A549 (cell line): ENCODE results near the gene HPGD. TPM values are rescaled to one million over a fixed set of nuclear protein-coding genes. Genes with fewer than 3 reads are reported as not detected.

Experiments
- ATAC-seq, 2 experiments: fragments of 200-7000 bp in 1 of 2; fragments of >200 bp in 1 of 2; cut with Nextera tagmentation in 1 of 2; cut with Tn5 transposase in 1 of 2; 3 replicates each; pipeline versions ENCODE4 v1.8.0 to v1.9.1; 2018 to 2020; ENCODE audit warnings: mild to moderate bottlenecking in 1 of 2, moderate library complexity in 1 of 2
- CTCF ChIA-PET: fragments of 300-600 bp; sonication (Branson Sonifier 250); formaldehyde crosslinking; extraction: SDS; loops from one replicate; lab custom pipeline; 2021; ENCODE audit warnings: antibody characterized with exemption, inconsistent platforms; lab: Yijun Ruan, JAX
- POLR2A ChIA-PET: fragments of 350-600 bp; formaldehyde crosslinking; extraction: SDS; loops from one replicate; lab custom pipeline; 2021; ENCODE audit warnings: antibody characterized with exemption, inconsistent platforms; lab: Yijun Ruan, JAX
- DNase-seq, 2 experiments: peaks; one replicate each; pipeline versions ENCODE4 v3.0.0 to v3.0.0-alpha.2; 2011 to 2016; ENCODE audit warnings: low read depth in 1 of 2, low spot score in 1 of 2
- FAIRE-seq: peaks from 2 replicates; lab custom pipeline; 2011; peaks lifted over from hg19 to GRCh38; lab: Jason Lieb, UNC
- H3K27ac ChIP-seq, 2 experiments: fragments of >200 bp; sonication (Bioruptor Twin); formaldehyde crosslinking; 3 replicates each; pipeline ENCODE4 v1.5.1; 2016 to 2017
- H3K4me1 ChIP-seq: fragments of >200 bp; sonication (Bioruptor Twin); formaldehyde crosslinking; 3 replicates; pipeline ENCODE4 v1.6.1; 2016
- H3K4me2 ChIP-seq: fragments of >200 bp; sonication (Bioruptor Twin); formaldehyde crosslinking; 3 replicates; pipeline ENCODE4 v1.6.1; 2016
- H3K4me3 ChIP-seq: fragments of >200 bp; sonication (Bioruptor Twin); formaldehyde crosslinking; 3 replicates; pipeline ENCODE4 v1.5.1; 2016
- H3K9me3 ChIP-seq: fragments of >200 bp; sonication (Bioruptor Twin); formaldehyde crosslinking; 3 replicates; pipeline ENCODE4 v1.6.1; 2016
- BHLHE40 ChIP-seq: IDR thresholded peaks from 2 replicates; pipeline ENCODE4 v1.6.1; 2012; ENCODE audit warnings: low read depth, low read length, inconsistent platforms
- CBX8 ChIP-seq: fragments of 200-600 bp; sonication (generic); IDR thresholded peaks from 2 replicates; pipeline ENCODE4 v1.6.1; 2016
- CHD2 ChIP-seq: fragments of 150-350 bp; IDR thresholded peaks from 2 replicates; pipeline ENCODE4 v1.6.1; 2014; ENCODE audit warnings: low read length; ENCODE audit not compliant: partially characterized antibody
- CHD4 ChIP-seq: fragments of 200-600 bp; sonication (generic); IDR thresholded peaks from 2 replicates; pipeline ENCODE4 v1.6.1; 2016; ENCODE audit warnings: antibody characterized with exemption, mild to moderate bottlenecking, borderline replicate concordance
- ESRRA ChIP-seq: fragments of 150-350 bp; IDR thresholded peaks from 2 replicates; pipeline ENCODE4 v1.6.1; 2014; ENCODE audit warnings: mild to moderate bottlenecking, low read length, borderline replicate concordance
- GATA3 ChIP-seq: IDR thresholded peaks from 2 replicates; pipeline ENCODE4 v1.6.1; 2012; ENCODE audit warnings: borderline replicate concordance
- HEYL ChIP-seq: fragments of 250-450 bp; sonication (Bioruptor Pico); IDR thresholded peaks from 2 replicates; pipeline ENCODE4 v1.8.0; 2021; ENCODE audit warnings: mild to moderate bottlenecking, moderate library complexity
- HOXB13 ChIP-seq: fragments of 250-450 bp; sonication (Bioruptor Pico); IDR thresholded peaks from 2 replicates; pipeline ENCODE4 v1.5.0; 2020; ENCODE audit warnings: low read depth, mild to moderate bottlenecking, moderate library complexity
- HOXB5 ChIP-seq: fragments of 250-450 bp; sonication (Bioruptor Pico); IDR thresholded peaks from 2 replicates; pipeline ENCODE4 v1.5.0; 2020; ENCODE audit warnings: mild to moderate bottlenecking, moderate library complexity
- JUN ChIP-seq, 2 experiments: fragments of >200 bp; sonication (Bioruptor Twin); formaldehyde crosslinking; IDR thresholded peaks; 2 replicates in 1 of 2; 3 replicates in 1 of 2; pipeline ENCODE4 v1.6.1; 2016 to 2017
- JUNB ChIP-seq: fragments of >200 bp; sonication (Bioruptor Twin); formaldehyde crosslinking; IDR thresholded peaks from 2 replicates; pipeline ENCODE4 v1.6.1; 2016
- KDM1A ChIP-seq: fragments of 200-600 bp; sonication (generic); IDR thresholded peaks from 2 replicates; pipeline ENCODE4 v1.6.1; 2016; ENCODE audit warnings: low read depth, mild to moderate bottlenecking
- KDM5A ChIP-seq: fragments of 200-600 bp; sonication (generic); IDR thresholded peaks from 2 replicates; pipeline ENCODE4 v1.6.1; 2016; ENCODE audit warnings: antibody characterized with exemption, mild to moderate bottlenecking
- MYC ChIP-seq: IDR thresholded peaks from 2 replicates; pipeline ENCODE4 v1.6.1; 2012; ENCODE audit warnings: mild to moderate bottlenecking, inconsistent platforms, low read length, improper control_type of control experiment, borderline replicate concordance
- NFE2L2 ChIP-seq: fragments of 150-350 bp; conservative IDR thresholded peaks from 2 replicates; pipeline ENCODE4 v1.6.1; 2014; ENCODE audit warnings: low read length
- PHF8 ChIP-seq: fragments of 200-600 bp; sonication (generic); IDR thresholded peaks from 2 replicates; pipeline ENCODE4 v1.6.1; 2016; ENCODE audit warnings: low read depth, mild to moderate bottlenecking, antibody characterized with exemption, moderate library complexity, borderline replicate concordance
- POLR2A ChIP-seq: IDR thresholded peaks from 2 replicates; pipeline ENCODE4 v1.6.1; 2012; ENCODE audit warnings: mild to moderate bottlenecking, low read length
- POLR2AphosphoS2 ChIP-seq: conservative IDR thresholded peaks from 2 replicates; pipeline ENCODE4 v1.6.1; 2012; ENCODE audit warnings: low read length, improper control_type of control experiment, inconsistent platforms
- RAD21 ChIP-seq, 2 experiments: fragments of >200 bp in 1 of 2; sonication (Bioruptor Twin) in 1 of 2; formaldehyde crosslinking in 1 of 2; IDR thresholded peaks in 1 of 2; conservative IDR thresholded peaks in 1 of 2; 2 replicates in 1 of 2; 3 replicates in 1 of 2; pipeline ENCODE4 v1.6.1; 2012 to 2018; ENCODE audit warnings: inconsistent platforms in 1 of 2
- RARB ChIP-seq: fragments of 250-450 bp; sonication (Bioruptor Pico); IDR thresholded peaks from 2 replicates; pipeline ENCODE4 v1.8.0; 2021; ENCODE audit warnings: mild to moderate bottlenecking, moderate library complexity
- RCOR1 ChIP-seq: fragments of 150-350 bp; IDR thresholded peaks from 2 replicates; pipeline ENCODE4 v1.6.1; 2014; ENCODE audit warnings: antibody characterized with exemption, low read length, low read depth
- RFX5 ChIP-seq: fragments of 450-650 bp; IDR thresholded peaks from 2 replicates; pipeline ENCODE4 v1.7.1; 2014; ENCODE audit warnings: antibody characterized with exemption, mild to moderate bottlenecking, moderate library complexity
- WGBS: methylation state at CpG from one replicate; pipeline ENCODE4 v1.1.6; 2017; ENCODE audit errors: missing lambda C conversion rate; 5-methylcytosine and 5-hydroxymethylcytosine counted together
- polyA plus RNA-seq, 4 experiments: library from polyadenylated mRNA; depleted of rRNA in 3 of 4; stranded (reverse); fragments of >200 nt; fragmentation: RNase III in 1 of 4; extraction: RNeasy Plus Mini Kit Qiagen cat#74134 plus additional on column Dnase treatment in 1 of 4; gene quantifications; 2 replicates in 3 of 4; 3 replicates in 1 of 4; pipeline ENCODE4 v1.2.3, GENCODE V29; 2011 to 2017
- TF ChIP-seq, protein P1 (sequence below): fragments of 450-650 bp; IDR thresholded peaks from 2 replicates; pipeline ENCODE4 v1.6.1; 2014; ENCODE audit warnings: antibody characterized with exemption
- TF ChIP-seq, protein P2 (sequence below): fragments of >200 bp; sonication (Bioruptor Twin); formaldehyde crosslinking; IDR thresholded peaks from 2 replicates; pipeline ENCODE4 v1.6.1; 2016
- TF ChIP-seq, protein P3 (sequence below): fragments of 200-600 bp; sonication (generic); IDR thresholded peaks from 2 replicates; pipeline ENCODE4 v1.6.1; 2016; ENCODE audit warnings: antibody characterized with exemption, mild to moderate bottlenecking, moderate library complexity
- TF ChIP-seq, protein P4 (sequence below): fragments of 150-350 bp; IDR thresholded peaks from 2 replicates; pipeline ENCODE4 v1.6.1; 2014; ENCODE audit warnings: low read depth, mild to moderate bottlenecking, low read length

Gene HPGD
- polyA plus RNA-seq, 2 of the 4 experiments (the other 2 are of a cell fraction): 114 to 127 TPM

DNA sequence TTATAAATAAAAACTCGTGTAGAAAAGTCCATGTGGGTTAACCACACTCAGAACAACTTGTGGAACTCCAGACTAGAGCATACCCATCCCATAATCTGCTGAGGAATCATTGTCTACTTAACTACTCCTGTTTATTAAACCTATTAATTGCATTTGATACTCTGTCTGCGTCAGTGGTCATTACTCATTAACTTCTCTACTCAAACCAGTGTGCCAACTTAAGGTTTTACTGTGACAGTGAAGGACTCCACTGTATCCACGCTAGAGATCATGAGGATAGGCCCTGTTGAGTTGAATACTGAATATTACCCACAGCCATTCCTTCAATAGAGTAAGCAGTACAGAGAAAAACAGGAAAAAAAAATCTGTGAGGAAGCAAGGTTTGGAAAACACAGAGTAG lies 17.3 kb downstream of the HPGD start:
- peaks cover 32% of the 10 kb centered on the region for H3K4me1 ChIP-seq
- FAIRE-seq (no peak), DNase-seq (no peak)
- WGBS: 46% methylated on average over 3 of the region's 3 CpGs
- POLR2A ChIA-PET: no interaction called here
- H3K4me3 ChIP-seq: no peak overlapping the region
- peak overlapping the region; percentile 48 to 68; a peak in 4 of 6 replicates for H3K27ac ChIP-seq
- CTCF ChIA-PET: no interaction called here
- TF ChIP-seq RCOR1 (no peak), HOXB5 (no peak), JUNB (no peak), PHF8 (no peak), NFE2L2 (no peak), HOXB13 (CRISPR knock-in tag) (no peak), ESRRA (no peak), POLR2A (no peak), RARB (no peak), HEYL (CRISPR knock-in tag) (no peak), GATA3 (no peak), RFX5 (no peak), KDM5A (no peak), POLR2AphosphoS2 (no peak)
- TF ChIP-seq, all 56 proteins: peak for 0
- no peak for ATAC-seq
- Histone ChIP-seq H3K9me3 (no peaks in the 10 kb centered on the region), H3K4me2 (peak overlapping the region; percentile 8; the same call in 2 of the 3 replicates)

DNA sequence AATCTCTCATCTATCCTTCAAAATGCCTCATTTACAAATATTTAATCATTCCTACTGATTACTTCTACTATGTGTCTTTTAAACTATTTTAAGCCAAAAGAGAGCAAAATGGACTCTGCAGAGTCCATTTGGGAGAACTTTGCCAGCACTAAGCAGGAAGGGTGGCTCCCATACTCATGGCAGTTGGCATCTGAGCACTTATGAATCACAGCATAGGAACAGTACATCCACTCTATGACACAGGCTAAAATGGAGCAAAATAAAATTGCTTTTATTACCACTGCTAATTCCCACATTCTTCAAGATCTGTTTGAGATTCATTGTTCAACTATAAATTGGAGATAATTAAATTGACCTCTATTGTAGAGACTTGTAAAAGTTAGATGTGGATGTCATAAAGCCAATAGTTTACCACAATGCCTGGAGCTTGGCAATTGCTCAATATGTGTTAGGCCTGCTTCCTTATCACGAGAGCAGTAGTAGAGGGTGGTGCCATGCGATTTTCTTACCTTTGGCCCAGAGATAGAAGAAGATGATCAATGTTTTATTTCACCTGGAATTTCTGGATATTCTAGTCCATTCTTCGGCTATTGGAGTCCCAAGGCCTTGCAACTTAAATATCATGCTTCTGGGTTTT lies 19.1 kb downstream of the HPGD start:
- Histone ChIP-seq H3K4me2 (no peak overlapping the region), H3K4me3 (no peak overlapping the region), H3K9me3 (no peaks in the 10 kb centered on the region), H3K4me1 (peaks cover 28% of the 10 kb centered on the region), H3K27ac (peak overlapping the region in 1 of 2 experiments; percentile 22; a peak in 3 of 6 replicates)
- CTCF ChIA-PET: interaction anchor here (0.7 kb wide), 1 partner anchor 19 kb away, joined by 3 read pairs; the partner anchor contains the start of gene HPGD
- FAIRE-seq (no peak), ATAC-seq (peak in 1 of 2 experiments; percentile 45; a peak in 1 of 6 replicates), DNase-seq (no peak)
- TF ChIP-seq KDM1A (no peak), BHLHE40 (no peak), KDM5A (no peak), HOXB5 (no peak), ESRRA (no peak), MYC (no peak), CHD4 (no peak), JUN (IDR thresholded peaks at IDR 0.05) (no peak), CHD2 (no peak), RAD21 (conservative IDR thresholded peaks at IDR 0.05 in 1 of 2, IDR thresholded peaks at IDR 0.05 in 1 of 2) (no peak), HEYL (CRISPR knock-in tag) (no peak), CBX8 (no peak)
- TF ChIP-seq, protein P1, sequence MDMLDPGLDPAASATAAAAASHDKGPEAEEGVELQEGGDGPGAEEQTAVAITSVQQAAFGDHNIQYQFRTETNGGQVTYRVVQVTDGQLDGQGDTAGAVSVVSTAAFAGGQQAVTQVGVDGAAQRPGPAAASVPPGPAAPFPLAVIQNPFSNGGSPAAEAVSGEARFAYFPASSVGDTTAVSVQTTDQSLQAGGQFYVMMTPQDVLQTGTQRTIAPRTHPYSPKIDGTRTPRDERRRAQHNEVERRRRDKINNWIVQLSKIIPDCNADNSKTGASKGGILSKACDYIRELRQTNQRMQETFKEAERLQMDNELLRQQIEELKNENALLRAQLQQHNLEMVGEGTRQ: no peak
- TF ChIP-seq, protein P2, sequence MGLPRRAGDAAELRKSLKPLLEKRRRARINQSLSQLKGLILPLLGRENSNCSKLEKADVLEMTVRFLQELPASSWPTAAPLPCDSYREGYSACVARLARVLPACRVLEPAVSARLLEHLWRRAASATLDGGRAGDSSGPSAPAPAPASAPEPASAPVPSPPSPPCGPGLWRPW: no peak
- TF ChIP-seq, protein P3, sequence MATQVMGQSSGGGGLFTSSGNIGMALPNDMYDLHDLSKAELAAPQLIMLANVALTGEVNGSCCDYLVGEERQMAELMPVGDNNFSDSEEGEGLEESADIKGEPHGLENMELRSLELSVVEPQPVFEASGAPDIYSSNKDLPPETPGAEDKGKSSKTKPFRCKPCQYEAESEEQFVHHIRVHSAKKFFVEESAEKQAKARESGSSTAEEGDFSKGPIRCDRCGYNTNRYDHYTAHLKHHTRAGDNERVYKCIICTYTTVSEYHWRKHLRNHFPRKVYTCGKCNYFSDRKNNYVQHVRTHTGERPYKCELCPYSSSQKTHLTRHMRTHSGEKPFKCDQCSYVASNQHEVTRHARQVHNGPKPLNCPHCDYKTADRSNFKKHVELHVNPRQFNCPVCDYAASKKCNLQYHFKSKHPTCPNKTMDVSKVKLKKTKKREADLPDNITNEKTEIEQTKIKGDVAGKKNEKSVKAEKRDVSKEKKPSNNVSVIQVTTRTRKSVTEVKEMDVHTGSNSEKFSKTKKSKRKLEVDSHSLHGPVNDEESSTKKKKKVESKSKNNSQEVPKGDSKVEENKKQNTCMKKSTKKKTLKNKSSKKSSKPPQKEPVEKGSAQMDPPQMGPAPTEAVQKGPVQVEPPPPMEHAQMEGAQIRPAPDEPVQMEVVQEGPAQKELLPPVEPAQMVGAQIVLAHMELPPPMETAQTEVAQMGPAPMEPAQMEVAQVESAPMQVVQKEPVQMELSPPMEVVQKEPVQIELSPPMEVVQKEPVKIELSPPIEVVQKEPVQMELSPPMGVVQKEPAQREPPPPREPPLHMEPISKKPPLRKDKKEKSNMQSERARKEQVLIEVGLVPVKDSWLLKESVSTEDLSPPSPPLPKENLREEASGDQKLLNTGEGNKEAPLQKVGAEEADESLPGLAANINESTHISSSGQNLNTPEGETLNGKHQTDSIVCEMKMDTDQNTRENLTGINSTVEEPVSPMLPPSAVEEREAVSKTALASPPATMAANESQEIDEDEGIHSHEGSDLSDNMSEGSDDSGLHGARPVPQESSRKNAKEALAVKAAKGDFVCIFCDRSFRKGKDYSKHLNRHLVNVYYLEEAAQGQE: no peak
- TF ChIP-seq, protein P4, sequence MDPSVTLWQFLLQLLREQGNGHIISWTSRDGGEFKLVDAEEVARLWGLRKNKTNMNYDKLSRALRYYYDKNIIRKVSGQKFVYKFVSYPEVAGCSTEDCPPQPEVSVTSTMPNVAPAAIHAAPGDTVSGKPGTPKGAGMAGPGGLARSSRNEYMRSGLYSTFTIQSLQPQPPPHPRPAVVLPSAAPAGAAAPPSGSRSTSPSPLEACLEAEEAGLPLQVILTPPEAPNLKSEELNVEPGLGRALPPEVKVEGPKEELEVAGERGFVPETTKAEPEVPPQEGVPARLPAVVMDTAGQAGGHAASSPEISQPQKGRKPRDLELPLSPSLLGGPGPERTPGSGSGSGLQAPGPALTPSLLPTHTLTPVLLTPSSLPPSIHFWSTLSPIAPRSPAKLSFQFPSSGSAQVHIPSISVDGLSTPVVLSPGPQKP: no peak
- POLR2A ChIA-PET: no interaction called here
- 73% methylated on average over 3 of the region's 3 CpGs for WGBS
